ENCODE data around the gene SMIM20.
"Not testable (repeated sequence)": the region's sequence is repeated elsewhere in the genome, so short reads cannot be mapped to it uniquely, and the experiment has no call there.

The SMIM20 gene

GRCh38 chr4:25890571-25891485 lies 23.2 kb upstream of the SMIM20 start:
- in situ Hi-C loops (cut with MboI; ENCODE audit: low sequenced_read_pairs) = no loop called here

- in situ Hi-C loops (cut with MboI; ENCODE audit: low sequenced_read_pairs) = no loop called here
These were observed 21.2 kb upstream of the SMIM20 start for GRCh38 chr4:25892796-25893195.

DNA sequence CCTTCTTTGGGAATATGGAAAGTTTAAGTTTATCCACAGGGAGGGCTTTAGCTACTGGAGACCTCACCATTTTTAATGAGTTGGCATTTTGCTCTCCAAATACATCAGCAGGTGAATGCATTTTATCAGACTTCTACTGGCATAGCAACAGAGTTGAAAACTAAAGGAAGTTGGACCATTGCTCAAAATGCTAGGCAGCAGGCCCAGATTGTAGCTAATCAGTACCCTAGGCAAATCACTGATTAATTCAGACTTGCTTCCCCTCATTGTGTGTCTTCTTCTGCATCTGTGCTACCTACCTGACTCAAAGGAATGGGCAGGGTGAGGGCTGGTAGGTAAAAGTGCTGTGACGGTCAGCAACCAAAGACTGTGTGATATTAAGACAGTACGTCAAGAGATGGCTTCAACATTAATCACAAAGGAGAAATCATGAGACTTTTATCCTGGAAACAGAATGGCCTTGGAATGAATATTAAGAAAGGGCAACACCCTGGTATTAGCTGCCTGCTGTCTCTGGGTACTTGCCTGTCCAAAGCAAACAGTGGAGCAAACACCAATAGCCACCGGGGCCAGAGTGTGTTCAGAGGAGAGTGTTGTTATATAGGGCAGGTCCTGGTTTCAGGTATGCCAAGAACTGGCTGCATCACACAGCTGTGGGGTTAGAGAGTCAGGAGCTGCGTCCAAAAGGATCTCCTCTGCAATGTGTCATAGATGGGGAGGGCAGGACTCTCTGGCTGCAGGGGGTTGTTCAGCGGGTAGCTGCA lies 17.1 kb upstream of the SMIM20 start:
- in situ Hi-C loops (cut with MboI; ENCODE audit: low sequenced_read_pairs) = no loop called here

GRCh38 chr4:25900310-25900709 lies 13.7 kb upstream of the SMIM20 start:
- in situ Hi-C loops (cut with MboI; ENCODE audit: low sequenced_read_pairs) = no loop called here

DNA sequence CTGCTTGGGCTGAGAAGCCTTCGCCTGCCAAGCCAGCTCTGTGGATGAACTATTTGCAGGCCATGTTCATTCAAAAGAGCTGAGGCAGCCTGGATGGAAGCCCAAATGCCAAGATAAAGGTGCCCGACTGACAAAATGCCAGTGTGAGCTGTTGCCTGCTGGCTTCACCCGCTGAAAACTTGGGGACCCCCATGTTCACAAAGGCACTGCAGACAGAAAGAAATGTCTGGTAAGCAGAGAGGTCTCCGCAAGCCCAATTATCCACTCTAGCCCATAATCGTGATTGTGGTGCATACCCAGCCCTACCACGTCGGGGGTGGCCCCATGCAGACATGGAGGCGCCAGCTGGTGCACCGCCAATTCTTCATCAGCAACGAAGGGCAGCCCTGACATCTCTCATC lies 13.0 kb upstream of the SMIM20 start:
- in situ Hi-C loops (cut with MboI; ENCODE audit: low sequenced_read_pairs) = no loop called here

GRCh38 chr4:25903900-25904747 lies 9.9 kb upstream of the SMIM20 start:
- in situ Hi-C loops (cut with MboI; ENCODE audit: low sequenced_read_pairs) = no loop called here

DNA sequence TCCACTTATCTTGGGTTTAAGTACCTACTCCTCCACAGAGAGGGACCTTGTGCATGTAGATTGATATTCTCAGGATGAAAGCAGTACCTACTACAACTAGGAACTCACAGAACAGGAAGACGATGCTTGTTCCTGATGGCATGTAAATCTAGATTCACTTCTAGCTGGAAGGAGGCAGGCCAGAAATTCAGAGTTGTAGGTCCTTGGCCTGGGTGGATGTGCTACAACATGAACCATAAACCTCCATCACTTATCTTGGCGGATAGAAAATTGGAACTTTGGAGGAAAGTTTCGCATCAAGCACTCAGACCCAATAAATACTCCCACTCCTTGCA lies 9.3 kb upstream of the SMIM20 start:
- in situ Hi-C loops (cut with MboI; ENCODE audit: low sequenced_read_pairs) = no loop called here

GRCh38 chr4:25905371-25905770 lies 8.6 kb upstream of the SMIM20 start:
- in situ Hi-C loops (cut with MboI; ENCODE audit: low sequenced_read_pairs) = no loop called here

DNA sequence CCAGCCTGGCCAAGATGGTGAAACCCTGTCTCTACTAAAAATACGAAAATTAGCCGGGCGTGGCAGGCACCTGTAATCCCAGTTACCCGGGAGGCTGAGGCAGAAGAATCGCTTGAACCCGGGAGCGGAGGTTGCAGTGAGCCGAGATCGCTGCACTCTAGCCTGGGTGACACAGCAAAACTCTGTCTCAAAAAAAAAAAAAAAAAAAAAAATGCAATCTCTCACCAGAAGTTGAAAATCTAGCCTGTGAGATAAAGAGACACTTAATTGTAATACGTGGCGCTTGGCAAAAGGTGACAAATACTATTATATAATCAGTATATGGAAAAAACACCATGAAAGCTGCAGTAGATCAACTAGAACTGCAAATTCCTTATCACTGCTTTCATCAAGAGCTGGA lies 7.9 kb upstream of the SMIM20 start:
- in situ Hi-C loops (cut with MboI; ENCODE audit: low sequenced_read_pairs) = not testable (repeated sequence)

DNA sequence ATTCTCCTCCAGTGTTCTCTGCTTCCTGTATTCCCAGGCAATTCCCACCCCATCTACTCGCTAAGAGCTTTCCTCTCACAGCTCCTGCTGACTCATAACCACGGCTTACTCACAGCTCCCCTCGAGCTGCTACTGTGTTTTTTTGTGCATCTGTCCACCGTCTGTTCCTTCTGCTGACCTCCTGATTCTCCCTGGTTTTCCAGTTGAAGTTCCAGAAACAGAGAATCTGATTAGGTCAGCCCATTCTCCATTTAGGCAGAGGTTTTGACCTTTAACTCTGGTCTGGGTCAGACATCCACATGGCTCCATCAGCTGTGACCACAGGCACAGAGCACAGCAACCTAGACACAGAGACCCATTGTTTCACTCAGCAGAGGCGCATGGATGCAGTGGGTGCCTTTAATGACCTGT lies 5.5 kb upstream of the SMIM20 start:
- in situ Hi-C loops (cut with MboI; ENCODE audit: low sequenced_read_pairs) = no loop called here

GRCh38 chr4:25911356-25911755 lies 2.7 kb upstream of the SMIM20 start:
- in situ Hi-C loops (cut with MboI; ENCODE audit: low sequenced_read_pairs) = no loop called here

DNA sequence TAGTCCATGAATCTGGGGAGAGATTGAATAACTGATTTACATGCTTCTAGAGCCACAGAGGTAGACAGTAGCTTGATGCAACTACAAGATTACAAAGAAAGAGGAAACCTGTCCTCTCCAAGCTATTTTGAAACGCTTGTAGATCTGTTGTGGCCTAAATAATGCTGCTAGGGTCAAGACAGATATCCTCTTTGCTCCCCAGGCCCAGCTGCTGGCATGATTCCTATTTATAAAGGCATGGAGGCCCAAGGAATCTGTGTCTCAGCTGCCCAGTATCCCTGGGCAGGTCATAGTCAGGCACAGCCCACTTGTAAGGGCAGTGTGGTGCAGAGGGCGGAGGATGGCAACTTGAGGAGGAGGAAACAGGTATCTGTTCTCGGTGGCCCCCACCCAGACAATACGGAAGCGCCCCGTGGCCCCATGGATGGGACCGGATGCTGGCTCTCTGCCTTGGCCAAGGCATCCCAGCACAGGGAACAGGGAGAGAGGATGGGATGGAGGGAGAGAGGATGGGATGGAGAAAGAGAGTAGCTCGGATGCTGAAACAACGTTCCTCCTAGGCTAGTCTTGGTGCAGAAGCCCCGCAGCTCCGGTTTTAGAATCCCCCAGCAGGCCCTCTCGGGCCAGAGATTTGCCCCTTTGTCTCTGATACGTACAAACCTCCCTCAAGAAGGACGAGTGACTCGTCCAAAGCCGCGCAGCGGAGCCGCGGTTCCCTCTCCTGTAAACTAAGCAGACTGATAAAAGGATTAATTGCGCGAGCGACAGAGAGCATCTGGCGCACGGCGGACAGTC lies 767 bp upstream of the SMIM20 start:
- in situ Hi-C loops (cut with MboI; ENCODE audit: low sequenced_read_pairs) = no loop called here

DNA sequence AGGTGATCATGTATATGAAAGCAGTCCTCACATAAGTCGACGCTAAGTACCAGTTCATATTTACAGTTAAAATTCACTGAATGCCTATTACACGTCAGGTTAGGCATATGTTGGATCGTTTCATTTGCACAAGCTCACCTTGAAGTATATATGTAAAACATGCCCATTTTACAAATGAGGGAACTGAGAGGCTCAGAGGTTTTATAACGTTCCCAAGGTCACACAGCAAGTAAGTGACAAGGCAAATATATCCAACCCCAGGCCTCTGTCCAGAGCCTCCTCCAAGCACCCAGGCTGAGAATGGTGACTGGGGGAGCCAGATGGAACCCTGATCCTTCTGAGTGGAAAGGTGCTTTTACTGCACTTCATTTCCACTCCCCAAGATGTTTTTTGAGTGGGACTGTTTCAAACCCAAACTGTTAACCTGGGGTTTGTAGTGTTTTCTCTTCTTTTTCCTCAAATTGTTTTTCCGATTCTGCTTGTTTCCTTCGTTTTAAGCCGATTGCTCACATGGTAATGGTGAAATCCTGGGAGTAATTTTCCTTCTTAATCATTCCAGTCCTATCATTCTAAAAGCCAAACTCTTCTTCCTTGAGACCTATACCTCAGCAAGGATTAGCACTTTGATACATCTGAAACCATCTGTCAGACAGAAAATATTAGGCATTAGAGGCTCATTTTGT lies 791 bp downstream of the SMIM20 start:
- in situ Hi-C loops (cut with MboI; ENCODE audit: low sequenced_read_pairs) = no loop called here

DNA sequence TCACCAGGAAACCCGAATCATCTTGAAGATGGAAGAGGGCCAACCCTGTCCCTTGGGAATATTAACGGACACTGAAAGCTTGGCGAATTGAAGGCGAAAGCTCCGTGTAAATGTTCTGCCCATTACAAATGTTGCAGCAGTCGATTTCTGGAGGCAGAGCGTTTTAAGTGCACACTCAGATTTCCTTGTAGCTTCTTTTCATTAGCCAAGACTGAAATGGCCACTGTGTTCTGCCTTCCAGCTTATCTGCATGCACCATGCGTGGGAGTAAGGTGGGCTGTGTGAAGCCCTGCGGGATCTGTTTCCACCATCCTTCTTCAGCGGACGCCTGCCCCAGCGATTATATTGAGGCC lies 1.3 kb downstream of the SMIM20 start:
- in situ Hi-C loops (cut with MboI; ENCODE audit: low sequenced_read_pairs) = no loop called here

- in situ Hi-C loops (cut with MboI; ENCODE audit: low sequenced_read_pairs) = no loop called here
These were observed 2.9 kb downstream of the SMIM20 start for GRCh38 chr4:25916870-25917269.

- in situ Hi-C loops (cut with MboI; ENCODE audit: low sequenced_read_pairs) = no loop called here
These were observed 5.7 kb downstream of the SMIM20 start for GRCh38 chr4:25919676-25920075.

DNA sequence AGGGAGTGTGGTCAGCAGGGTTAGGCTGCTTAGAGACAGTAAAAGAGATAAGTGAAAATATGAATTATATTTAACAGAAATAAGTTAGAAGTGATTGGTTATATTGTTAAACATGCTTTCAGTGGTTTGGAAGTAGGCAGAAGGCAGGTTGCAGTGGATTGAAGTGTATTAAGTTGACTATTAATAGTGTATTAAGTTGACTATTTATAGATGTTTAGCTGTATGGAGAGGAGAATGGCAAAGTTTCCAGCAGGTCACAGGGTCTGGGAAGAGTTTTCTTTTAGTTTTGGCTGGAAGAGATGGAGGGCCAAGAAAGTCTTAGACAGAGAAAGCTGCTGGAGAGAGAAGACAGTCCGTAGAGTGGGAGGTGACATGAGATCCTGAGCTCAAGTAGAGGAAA lies 7.9 kb downstream of the SMIM20 start:
- in situ Hi-C loops (cut with MboI; ENCODE audit: low sequenced_read_pairs) = no loop called here

GRCh38 chr4:25922812-25923369 lies 8.9 kb downstream of the SMIM20 start:
- in situ Hi-C loops (cut with MboI; ENCODE audit: low sequenced_read_pairs) = no loop called here

GRCh38 chr4:25923745-25924144 lies 9.7 kb downstream of the SMIM20 start:
- in situ Hi-C loops (cut with MboI; ENCODE audit: low sequenced_read_pairs) = no loop called here
